NCI-H1930 (cell line): ENCODE measurements around the gene CSH2.
A peak's percentile ranks its signal among the peaks of the same experiment; 100 is the strongest.
"Not testable (repeated sequence)": the region's sequence is repeated elsewhere in the genome, so short reads cannot be mapped to it uniquely, and the experiment has no call there.

Source experiments
- DNase-seq, 2 experiments: peaks; one replicate each; lab custom pipeline; 2025; lab: John Stamatoyannopoulos, UW

The CSH2 gene

GRCh38 chr17:63896524-63897354 lies 23.3 kb upstream of the CSH2 start, which contains the start of gene CSH1:
Gene CSH1, minus strand, starts transcription at chr17:63896574. Its CDS starts 63 bp downstream, at chr17:63896511.
- DNase-seq = not testable (repeated sequence)

DNA sequence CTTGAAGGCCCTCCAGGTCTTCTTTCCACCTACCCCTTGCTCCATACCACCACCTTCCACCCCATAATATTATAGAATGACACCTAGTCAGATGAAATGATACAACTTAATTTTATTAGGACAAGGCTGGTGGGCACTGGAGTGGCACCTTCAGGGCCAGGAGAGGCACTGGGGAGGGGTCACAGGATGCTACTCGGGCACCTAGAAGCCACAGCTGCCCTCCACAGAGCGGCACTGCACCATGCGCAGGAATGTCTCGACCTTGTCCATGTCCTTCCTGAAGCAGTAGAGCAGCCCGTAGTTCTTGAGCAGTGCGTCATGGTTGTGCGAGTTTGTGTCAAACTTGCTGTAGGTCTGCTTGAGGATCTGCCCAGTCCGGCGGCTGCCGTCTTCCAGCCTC lies 21.3 kb upstream of the CSH2 start:
- not testable (repeated sequence) for DNase-seq

DNA sequence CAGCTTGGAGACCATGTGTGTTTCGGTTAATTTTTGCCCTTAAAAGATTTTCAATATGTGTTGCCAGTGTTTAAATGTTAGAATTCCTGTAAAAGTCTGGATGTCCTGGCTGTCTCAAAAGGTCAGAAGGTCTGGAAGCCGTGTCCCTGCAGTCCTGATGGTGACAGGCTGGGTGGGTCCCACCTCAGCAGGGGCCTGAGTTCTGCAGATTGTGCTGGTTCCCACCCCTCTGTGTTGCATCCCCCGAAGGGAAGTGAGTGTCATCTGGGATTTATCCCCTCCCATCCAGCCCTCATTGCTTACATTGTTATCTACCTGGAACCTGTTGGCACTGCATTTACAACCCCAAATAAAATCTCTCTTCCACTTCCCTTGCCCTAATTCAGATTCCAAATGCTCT lies 20.5 kb upstream of the CSH2 start:
- not testable (repeated sequence) for DNase-seq

DNA sequence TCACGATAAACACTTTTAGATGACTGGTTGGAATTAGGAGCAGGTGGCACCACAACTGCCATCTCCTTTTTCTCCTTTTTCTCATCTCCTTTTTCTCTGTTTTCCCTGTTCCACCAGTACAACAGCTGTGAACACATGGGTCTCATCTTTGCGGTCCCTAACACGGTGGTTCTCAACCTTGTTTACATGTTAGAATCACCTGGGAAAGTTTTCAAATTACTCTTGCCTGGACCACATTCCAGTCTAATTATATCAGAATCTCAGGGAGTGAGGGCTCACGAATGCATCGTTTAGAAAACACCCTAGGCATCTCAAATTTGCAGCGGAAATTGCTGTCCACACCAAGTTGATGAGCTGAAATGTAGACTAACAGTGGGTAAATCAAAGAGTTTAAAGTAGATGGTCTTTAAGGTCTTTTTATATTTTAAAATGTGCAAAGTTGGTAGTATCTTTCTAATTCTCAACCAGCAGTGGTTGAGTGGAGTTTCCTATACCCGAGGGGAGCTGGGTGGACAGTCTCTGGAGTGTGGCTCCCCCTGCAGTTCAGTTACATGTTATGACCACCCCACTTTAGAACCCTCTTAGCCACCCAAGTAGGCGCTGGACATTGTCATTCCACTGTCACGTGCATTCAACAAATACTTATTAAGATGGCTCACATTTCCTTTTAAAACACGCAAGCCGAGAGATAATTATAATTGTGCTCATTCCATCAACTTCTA lies 19.0 kb upstream of the CSH2 start:
- DNase-seq = not testable (repeated sequence)

DNA sequence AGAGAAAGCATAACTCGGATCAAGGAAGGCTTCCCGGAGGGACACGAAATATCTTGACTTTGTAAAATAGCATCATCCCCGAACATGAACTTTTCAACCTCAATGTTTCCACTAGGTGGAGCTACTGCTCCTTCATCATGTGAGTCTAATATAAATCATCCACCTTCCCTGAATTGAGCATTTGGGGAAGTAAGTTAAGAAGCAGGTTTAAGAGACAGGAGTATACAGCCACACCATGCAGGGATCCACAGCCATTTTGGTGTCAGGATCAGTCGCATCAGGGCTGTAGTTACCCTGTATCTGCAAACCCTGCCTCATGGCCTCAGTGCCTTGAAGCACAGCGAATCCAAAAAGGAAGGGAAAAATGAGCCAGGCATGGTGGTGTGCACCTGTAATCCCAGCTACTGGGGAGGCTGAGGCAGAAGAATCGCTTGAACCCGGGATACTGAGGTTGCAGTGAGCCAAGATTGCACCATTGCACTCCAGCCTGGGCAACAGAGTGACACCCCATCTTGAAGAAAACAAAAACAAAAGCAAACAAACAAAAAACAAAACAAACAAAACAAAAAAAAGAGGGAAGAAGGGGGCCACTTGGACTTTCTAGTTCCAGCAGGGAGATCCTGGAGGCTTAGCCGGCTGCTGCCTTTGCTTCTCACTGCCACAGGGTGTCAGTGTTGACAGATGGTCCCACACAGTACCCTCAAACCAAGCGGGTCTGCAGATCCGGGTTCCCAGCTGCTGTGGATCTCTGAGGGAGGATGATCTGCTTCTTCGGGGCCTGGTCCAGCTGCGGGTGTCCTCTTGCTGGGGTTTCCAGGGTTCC lies 15.8 kb upstream of the CSH2 start:
- DNase-seq = peak in 1 of 2 experiments; percentile 29

- not testable (repeated sequence) for DNase-seq
These were observed 11.6 kb upstream of the CSH2 start for GRCh38 chr17:63885119-63885518.

GRCh38 chr17:63882626-63883126 lies 9.2 kb upstream of the CSH2 start:
- DNase-seq = not testable (repeated sequence)

DNA sequence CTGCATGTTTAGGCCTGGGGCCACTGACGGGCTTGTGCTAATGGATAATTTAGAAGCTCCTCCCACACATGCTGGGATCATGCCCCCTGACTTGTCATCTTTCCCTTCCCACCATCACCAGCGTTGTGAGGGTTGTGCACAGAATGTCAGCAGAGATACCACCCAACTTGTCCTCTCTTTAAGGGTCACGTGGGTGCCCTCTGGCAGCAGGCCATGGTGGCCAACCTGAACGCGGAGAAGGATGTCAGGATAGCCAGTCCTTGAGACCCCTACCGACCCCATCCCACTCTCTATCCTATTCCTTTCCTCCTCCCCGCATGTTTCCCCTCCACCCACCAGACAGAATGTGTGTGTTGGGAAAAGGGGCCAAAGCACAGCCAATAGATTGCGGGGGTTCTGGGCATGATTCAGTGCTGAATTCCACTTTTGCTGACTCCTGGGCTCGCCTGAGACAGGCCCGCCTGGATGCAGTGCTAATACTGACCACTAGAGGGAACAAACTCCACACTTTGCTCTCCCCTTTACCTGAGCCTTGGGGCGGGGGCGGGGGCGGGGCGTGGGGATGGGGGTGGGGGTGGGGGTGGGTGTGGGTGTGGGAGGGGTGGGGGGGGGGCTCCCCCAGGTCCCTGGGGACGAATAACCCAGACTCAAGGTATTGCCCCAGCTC lies 8.6 kb upstream of the CSH2 start, which contains the start of gene GH2:
GH2 (minus strand) TSS at position 10 of the 667 bp plus-strand sequence. CDS start 143 bp downstream, outside the sequence.
- peak in 1 of 2 experiments; percentile 34 for DNase-seq

DNA sequence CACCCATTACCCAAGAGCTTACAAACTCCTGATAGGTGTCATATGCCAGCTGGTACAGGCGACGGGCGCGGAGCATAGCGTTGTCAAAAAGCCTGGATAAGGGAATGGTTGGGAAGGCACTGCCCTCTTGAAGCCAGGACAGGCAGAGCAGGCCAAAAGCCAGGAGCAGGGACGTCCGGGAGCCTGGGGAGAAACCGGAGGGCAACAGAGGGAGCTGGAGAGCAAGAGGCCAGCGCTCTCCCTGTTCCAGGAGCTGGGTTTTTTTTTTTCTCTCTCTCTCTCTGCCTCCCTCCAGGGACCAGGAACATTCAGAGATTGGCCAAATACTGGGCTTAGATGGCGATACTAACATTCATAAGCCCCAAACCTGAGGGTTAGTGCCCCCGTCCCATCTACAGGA lies 7.9 kb upstream of the CSH2 start:
- DNase-seq = not testable (repeated sequence)

- DNase-seq = no peak
These were observed 7.2 kb upstream of the CSH2 start for GRCh38 chr17:63880706-63881105.

GRCh38 chr17:63878413-63878812 lies 4.9 kb upstream of the CSH2 start:
- DNase-seq = not testable (repeated sequence)

DNA sequence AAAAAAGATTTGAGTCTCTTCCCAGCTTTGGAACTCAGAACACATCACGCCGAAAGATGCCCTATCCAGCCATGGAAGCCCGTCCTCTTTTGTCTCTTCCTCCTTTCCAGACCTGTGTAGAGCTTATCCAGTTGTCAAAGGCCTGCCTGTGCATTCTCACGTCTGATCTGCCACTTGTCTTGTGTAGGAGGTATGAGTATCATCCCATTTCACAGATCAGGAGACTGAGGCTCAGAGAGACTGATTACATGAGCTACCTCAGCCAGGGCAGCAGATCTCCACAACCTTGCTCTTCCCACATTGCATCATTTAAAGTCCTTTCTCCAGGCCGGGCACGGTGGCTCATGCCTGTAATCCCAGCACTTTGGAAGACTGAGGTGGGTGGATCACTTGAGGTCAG lies 1.2 kb upstream of the CSH2 start:
- DNase-seq = not testable (repeated sequence)

GRCh38 chr17:63874061-63874626 lies 667 bp upstream of the CSH2 start:
- DNase-seq = not testable (repeated sequence)

- DNase-seq = not testable (repeated sequence)
These were observed 1.7 kb downstream of the CSH2 start for GRCh38 chr17:63871646-63872365.

- DNase-seq = not testable (repeated sequence)
These were observed 3.2 kb downstream of the CSH2 start for GRCh38 chr17:63870292-63870665.

GRCh38 chr17:63869491-63870291 lies 3.8 kb downstream of the CSH2 start:
- DNase-seq = not testable (repeated sequence)

DNA sequence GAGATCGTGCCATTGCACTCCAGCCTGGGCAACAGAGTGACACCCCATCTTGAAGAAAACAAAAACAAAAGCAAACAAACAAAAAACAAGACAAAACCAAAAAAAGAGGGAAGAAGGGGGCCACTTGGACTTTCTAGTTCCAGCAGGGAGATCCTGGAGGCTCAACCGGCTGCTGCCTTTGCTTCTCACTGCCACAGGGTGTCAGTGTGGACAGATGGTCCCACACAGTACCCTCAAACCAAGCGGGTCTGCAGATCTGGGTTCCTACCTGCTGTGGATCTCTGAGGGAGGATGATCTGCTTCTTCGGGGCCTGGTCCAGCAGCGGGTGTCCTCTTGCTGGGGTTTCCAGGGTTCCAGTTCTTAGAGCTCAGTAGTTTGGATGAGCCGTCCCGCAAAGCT lies 6.9 kb downstream of the CSH2 start:
- not testable (repeated sequence) for DNase-seq

DNA sequence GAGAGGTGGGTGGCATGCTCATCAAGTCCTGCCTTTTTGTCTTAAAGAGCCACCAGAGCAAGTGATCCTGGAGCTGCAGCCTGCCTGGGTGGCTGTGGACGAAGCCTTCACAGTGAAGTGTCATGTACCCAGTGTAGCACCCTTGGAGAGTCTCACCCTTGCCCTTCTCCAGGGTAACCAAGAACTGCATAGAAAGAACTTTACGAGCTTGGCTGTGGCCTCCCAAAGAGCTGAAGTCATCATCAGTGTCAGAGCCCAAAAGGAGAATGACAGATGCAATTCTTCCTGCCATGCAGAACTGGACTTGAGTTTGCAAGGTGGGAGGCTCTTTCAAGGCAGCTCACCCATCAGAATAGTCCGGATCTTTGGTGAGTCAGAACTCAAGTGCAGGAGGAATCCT lies 14.2 kb downstream of the CSH2 start:
- DNase-seq = no peak

DNA sequence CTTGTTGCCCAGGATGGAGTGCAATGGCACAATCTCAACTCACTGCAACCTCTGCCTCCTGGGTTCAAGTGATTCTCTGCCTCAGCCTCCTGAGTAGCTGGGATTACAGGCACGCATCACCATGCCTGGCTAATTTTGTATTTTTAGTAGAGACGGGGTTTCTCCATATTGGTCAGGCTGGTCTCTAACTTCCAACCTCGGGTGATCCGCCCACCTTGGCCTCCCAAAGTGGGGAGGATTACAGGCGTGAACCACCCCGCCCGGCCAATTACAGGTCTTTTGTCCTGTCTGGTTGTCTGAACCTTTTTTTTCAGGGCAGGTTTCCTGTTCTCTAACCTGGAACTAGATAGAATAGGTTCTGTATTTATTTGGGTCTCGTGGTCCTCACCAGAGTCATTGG lies 17.1 kb downstream of the CSH2 start:
- DNase-seq = not testable (repeated sequence)
